SK-N-SH treated with all-trans-retinoic acid at 6 μM for 48 hours (cell line): ENCODE measurements around the gene LRRFIP1.

Experiments used
- ARNTL ChIP-seq: fragments of 450-650 bp; formaldehyde crosslinking; IDR thresholded peaks from 2 replicates; pipeline ENCODE4 v1.5.0; 2020; ENCODE audit warnings: low read depth, mild to moderate bottlenecking, moderate library complexity, borderline replicate concordance
- CREB5 ChIP-seq: fragments of 250-450 bp; sonication (Bioruptor Pico); IDR thresholded peaks from 2 replicates; pipeline ENCODE4 v1.5.1; 2020; ENCODE audit warnings: low read depth, mild to moderate bottlenecking, moderate library complexity
- CSRNP3 ChIP-seq: fragments of 250-450 bp; sonication (Bioruptor Pico); IDR thresholded peaks from 2 replicates; pipeline ENCODE4 v1.5.1; 2021; ENCODE audit warnings: mild to moderate bottlenecking, moderate library complexity
- ESRRG ChIP-seq: fragments of 250-450 bp; sonication (Bioruptor Pico); IDR thresholded peaks from 2 replicates; pipeline ENCODE4 v1.6.1; 2021; ENCODE audit warnings: mild to moderate bottlenecking
- GLIS3 ChIP-seq: fragments of 250-450 bp; sonication (Bioruptor Pico); IDR thresholded peaks from 2 replicates; pipeline ENCODE4 v1.5.0; 2020; ENCODE audit warnings: mild to moderate bottlenecking, moderate library complexity
- ISL1 ChIP-seq: fragments of 250-450 bp; sonication (Bioruptor Pico); IDR thresholded peaks from 2 replicates; pipeline ENCODE4 v2.1.2; 2022; ENCODE audit warnings: mild to moderate bottlenecking, moderate library complexity
- PATZ1 ChIP-seq: fragments of 250-450 bp; sonication (Bioruptor Pico); IDR thresholded peaks from 2 replicates; pipeline ENCODE4 v1.8.0; 2020; ENCODE audit warnings: mild to moderate bottlenecking, moderate library complexity, borderline replicate concordance
- POU6F1 ChIP-seq: fragments of 250-450 bp; sonication (Bioruptor Pico); IDR thresholded peaks from 2 replicates; pipeline ENCODE4 v1.8.0; 2021; ENCODE audit warnings: low read depth, mild to moderate bottlenecking, moderate library complexity, borderline replicate concordance
- PPARA ChIP-seq: fragments of 250-450 bp; sonication (Bioruptor Pico); IDR thresholded peaks from 2 replicates; pipeline ENCODE4 v1.5.0; 2020; ENCODE audit warnings: mild to moderate bottlenecking, borderline replicate concordance
- RARB ChIP-seq: fragments of 250-450 bp; sonication (Bioruptor Pico); IDR thresholded peaks from 2 replicates; pipeline ENCODE4 v1.8.0; 2021; ENCODE audit warnings: mild to moderate bottlenecking, moderate library complexity
- SNAI2 ChIP-seq: fragments of 250-450 bp; sonication (Bioruptor Pico); IDR thresholded peaks from 2 replicates; pipeline ENCODE4 v1.5.0; 2020; ENCODE audit warnings: mild to moderate bottlenecking, moderate library complexity
- ZFP3 ChIP-seq: fragments of 250-450 bp; sonication (Bioruptor Pico); IDR thresholded peaks from 2 replicates; pipeline ENCODE4 v1.5.0; 2020; ENCODE audit warnings: mild to moderate bottlenecking, moderate library complexity
- ZFP30 ChIP-seq: fragments of 450-650 bp; formaldehyde crosslinking; IDR thresholded peaks from 2 replicates; pipeline ENCODE4 v1.5.0; 2022; ENCODE audit warnings: mild to moderate bottlenecking, moderate library complexity
- ZNF8 ChIP-seq: fragments of 450-650 bp; formaldehyde crosslinking; IDR thresholded peaks from 2 replicates; pipeline ENCODE4 v1.5.0; 2020; ENCODE audit warnings: mild to moderate bottlenecking, moderate library complexity

- TF ChIP-seq RARB (CRISPR knock-in tag) = no peak
- TF ChIP-seq ISL1 (CRISPR knock-in tag) = no peak
- TF ChIP-seq ZFP30 (CRISPR knock-in tag) = no peak
- TF ChIP-seq ZNF8 (CRISPR knock-in tag) = no peak
- TF ChIP-seq CSRNP3 = no peak
- no peak for TF ChIP-seq ARNTL (CRISPR knock-in tag)
- no peak for TF ChIP-seq SNAI2 (CRISPR knock-in tag)
- TF ChIP-seq PPARA = no peak
- no peak for TF ChIP-seq GLIS3 (CRISPR knock-in tag)
- TF ChIP-seq ESRRG = no peak
- no peak for TF ChIP-seq PATZ1
- no peak for TF ChIP-seq ZFP3 (CRISPR knock-in tag)
- no peak for TF ChIP-seq CREB5 (CRISPR knock-in tag)
- no peak for TF ChIP-seq POU6F1
Observed at GRCh38 chr2:237645261-237645660, 17.9 kb downstream of the LRRFIP1 start.
